Loucy (cell line): ENCODE measurements around the gene HCFC1.

Experiments
- H2AFZ ChIP-seq: fragments of 200-600 bp; sonication (generic); 2 replicates; pipeline ENCODE4 v1.6.0; 2016; ENCODE audit warnings: antibody characterized with exemption, mild to moderate bottlenecking, low read length, moderate library complexity
- H3F3A ChIP-seq: fragments of 200-600 bp; 2 replicates; pipeline ENCODE4 v1.6.0; 2016; ENCODE audit warnings: antibody characterized with exemption, low read depth, mild to moderate bottlenecking
- H3K27me3 ChIP-seq: fragments of 200-600 bp; sonication (generic); 2 replicates; pipeline ENCODE4 v1.6.1; 2014; ENCODE audit warnings: low read length, mild to moderate bottlenecking; ENCODE audit not compliant: insufficient read depth, poor library complexity, severe bottlenecking
- H3K36me3 ChIP-seq: fragments of 200-600 bp; sonication (generic); 2 replicates; pipeline ENCODE4 v1.6.1; 2016; ENCODE audit warnings: low read length; ENCODE audit not compliant: insufficient read depth
- H3K4me1 ChIP-seq: fragments of 200-600 bp; sonication (generic); 2 replicates; pipeline ENCODE4 v1.5.1; 2014; ENCODE audit warnings: low read length, mild to moderate bottlenecking; ENCODE audit not compliant: insufficient read depth, poor library complexity, severe bottlenecking
- H3K4me2 ChIP-seq: fragments of 200-600 bp; sonication (generic); 2 replicates; pipeline ENCODE4 v1.6.0; 2014; ENCODE audit warnings: antibody characterized with exemption, low read length, low read depth, mild to moderate bottlenecking; ENCODE audit not compliant: poor library complexity, severe bottlenecking
- H3K4me3 ChIP-seq: fragments of 200-600 bp; sonication (generic); 2 replicates; pipeline ENCODE4 v1.5.1; 2014; ENCODE audit warnings: low read length, mild to moderate bottlenecking, mixed read lengths; ENCODE audit not compliant: poor library complexity, severe bottlenecking
- H3K79me2 ChIP-seq: fragments of 200-600 bp; sonication (generic); 2 replicates; pipeline ENCODE4 v1.6.1; 2014; ENCODE audit warnings: low read length; ENCODE audit not compliant: insufficient read depth
- H3K9ac ChIP-seq: fragments of 200-600 bp; sonication (generic); 2 replicates; pipeline ENCODE4 v1.6.0; 2014; ENCODE audit warnings: mild to moderate bottlenecking, low read depth, low read length, moderate library complexity; ENCODE audit not compliant: poor library complexity, severe bottlenecking
- H3K9me2 ChIP-seq: fragments of 200-600 bp; sonication (generic); replicated peaks from 2 replicates; pipeline ENCODE4 v1.6.1; 2016; ENCODE audit warnings: low read depth, low read length, mixed read lengths
- H3K9me3 ChIP-seq: fragments of 200-600 bp; sonication (generic); 2 replicates; pipeline ENCODE4 v1.6.1; 2014; ENCODE audit warnings: mild to moderate bottlenecking, antibody characterized with exemption, low read length, low read depth; ENCODE audit not compliant: insufficient read depth
- H4K20me1 ChIP-seq: fragments of 200-600 bp; sonication (generic); 2 replicates; pipeline ENCODE4 v1.6.0; 2014; ENCODE audit warnings: antibody characterized with exemption, low read length, mild to moderate bottlenecking; ENCODE audit not compliant: insufficient read depth, poor library complexity, severe bottlenecking
- EZH2phosphoT487 ChIP-seq: fragments of 200-600 bp; IDR thresholded peaks from 2 replicates; pipeline ENCODE4 v1.6.1; 2018; ENCODE audit warnings: antibody characterized with exemption, mild to moderate bottlenecking, moderate library complexity, borderline replicate concordance
- TF ChIP-seq, protein P1 (sequence below): fragments of 200-600 bp; sonication (generic); conservative IDR thresholded peaks from 2 replicates; pipeline ENCODE4 v1.5.1; 2014; ENCODE audit warnings: mild to moderate bottlenecking, antibody characterized with exemption, low read length

The HCFC1 gene

DNA sequence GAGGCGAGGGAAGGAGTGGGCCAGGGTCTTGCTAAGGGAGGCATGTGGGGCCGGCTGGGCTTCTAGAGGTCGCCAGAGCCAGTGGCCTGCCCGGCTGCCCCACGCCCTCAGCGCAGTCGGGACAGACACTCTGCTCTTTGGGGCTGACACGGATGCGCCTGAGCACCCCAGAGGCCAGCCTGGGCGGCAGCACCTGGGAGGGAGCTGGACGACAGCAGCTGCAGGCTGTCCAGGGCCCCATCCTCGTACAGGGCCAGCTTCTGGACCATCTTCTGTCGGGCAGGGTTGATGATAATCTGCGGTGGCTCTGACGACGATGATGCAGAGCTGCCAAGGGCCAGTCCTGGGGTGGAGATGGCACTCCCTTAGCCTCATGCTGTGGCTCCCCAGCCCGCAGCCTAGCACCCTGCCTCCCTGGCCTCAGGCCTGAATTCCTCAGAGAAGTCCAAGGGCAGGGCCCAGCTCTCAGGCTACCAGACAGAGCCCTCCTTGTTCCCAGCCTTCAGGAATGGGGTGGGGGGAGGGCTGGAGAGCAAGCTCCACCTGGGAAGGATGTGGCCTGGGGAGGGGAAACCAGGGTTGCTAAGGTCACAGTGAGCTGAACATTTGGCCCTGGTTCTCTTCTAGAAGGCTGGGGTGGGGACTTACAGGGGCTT, 40.8 kb upstream of the HCFC1 start:
- no peak overlapping the region for H3K4me3 ChIP-seq
- peaks cover 3% of the 10 kb centered on the region for H4K20me1 ChIP-seq
- peaks cover 20% of the 10 kb centered on the region for H3K79me2 ChIP-seq
- no peak overlapping the region for H2AFZ ChIP-seq
- H3K4me2 ChIP-seq = no peak overlapping the region
- H3F3A ChIP-seq = no peaks in the 10 kb centered on the region
- H3K9me3 ChIP-seq = no peaks in the 10 kb centered on the region
- no peak overlapping the region for H3K9ac ChIP-seq
- no peaks in the 10 kb centered on the region for H3K4me1 ChIP-seq
- no peaks in the 10 kb centered on the region for H3K9me2 ChIP-seq
- no peaks in the 10 kb centered on the region for H3K27me3 ChIP-seq
- TF ChIP-seq EZH2phosphoT487 = no peak
- TF ChIP-seq, protein P1, sequence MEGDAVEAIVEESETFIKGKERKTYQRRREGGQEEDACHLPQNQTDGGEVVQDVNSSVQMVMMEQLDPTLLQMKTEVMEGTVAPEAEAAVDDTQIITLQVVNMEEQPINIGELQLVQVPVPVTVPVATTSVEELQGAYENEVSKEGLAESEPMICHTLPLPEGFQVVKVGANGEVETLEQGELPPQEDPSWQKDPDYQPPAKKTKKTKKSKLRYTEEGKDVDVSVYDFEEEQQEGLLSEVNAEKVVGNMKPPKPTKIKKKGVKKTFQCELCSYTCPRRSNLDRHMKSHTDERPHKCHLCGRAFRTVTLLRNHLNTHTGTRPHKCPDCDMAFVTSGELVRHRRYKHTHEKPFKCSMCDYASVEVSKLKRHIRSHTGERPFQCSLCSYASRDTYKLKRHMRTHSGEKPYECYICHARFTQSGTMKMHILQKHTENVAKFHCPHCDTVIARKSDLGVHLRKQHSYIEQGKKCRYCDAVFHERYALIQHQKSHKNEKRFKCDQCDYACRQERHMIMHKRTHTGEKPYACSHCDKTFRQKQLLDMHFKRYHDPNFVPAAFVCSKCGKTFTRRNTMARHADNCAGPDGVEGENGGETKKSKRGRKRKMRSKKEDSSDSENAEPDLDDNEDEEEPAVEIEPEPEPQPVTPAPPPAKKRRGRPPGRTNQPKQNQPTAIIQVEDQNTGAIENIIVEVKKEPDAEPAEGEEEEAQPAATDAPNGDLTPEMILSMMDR = no peak
- peaks cover 7% of the 10 kb centered on the region; the same call in 1 of the 2 replicates for H3K36me3 ChIP-seq

DNA sequence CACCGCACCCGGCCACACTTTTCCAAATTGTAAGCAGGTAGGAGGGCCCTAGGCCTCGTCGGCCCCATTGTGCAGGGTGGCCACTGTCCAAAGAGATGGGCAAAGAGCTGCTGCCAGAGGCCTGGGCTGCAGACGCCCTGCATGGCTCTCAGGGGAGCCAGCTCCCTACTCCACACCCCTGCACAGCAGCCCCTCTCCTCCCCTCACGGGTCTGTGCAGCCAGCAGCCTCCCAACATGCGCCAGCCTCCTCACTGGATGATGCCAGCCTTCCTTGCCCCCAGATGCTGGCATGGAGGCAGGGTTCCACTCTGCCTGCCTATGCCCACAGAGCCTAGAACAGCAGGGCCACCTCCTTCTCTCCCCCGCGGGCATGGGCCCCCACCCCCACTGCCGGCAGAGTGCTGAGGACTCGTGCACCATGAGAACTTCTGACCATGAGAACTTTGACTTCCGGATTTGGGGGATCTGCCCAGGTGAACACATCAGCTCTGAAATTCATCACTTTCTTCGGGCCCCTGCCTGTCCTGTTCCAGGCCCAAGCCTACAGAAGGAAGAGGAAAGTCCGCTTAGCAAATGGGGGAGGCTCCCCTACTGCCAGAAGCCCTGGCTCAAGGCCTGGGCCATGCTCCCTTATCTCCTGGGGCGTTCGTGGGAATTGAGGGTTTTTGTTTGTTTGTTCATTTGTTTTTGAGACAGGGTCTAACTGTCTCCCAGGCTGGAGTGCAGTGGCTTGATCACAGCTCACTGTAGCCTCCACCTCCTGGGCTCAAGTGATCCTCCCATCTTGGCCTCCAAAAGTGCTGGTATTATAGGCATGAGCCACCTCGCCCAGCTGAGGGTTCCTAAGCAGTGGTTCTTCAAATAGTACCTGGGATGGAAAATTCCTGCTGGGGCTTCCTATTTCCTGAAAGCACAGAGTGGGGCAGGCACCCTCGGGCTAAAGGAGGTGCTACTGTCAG, 40.0 kb upstream of the HCFC1 start:
- Histone ChIP-seq H3K9me2 (no peaks in the 10 kb centered on the region), H3K79me2 (peaks cover 12% of the 10 kb centered on the region; the same call in 1 of the 2 replicates), H3K4me2 (no peak overlapping the region), H2AFZ (no peak overlapping the region), H3K9ac (no peak overlapping the region), H3K36me3 (peaks cover 7% of the 10 kb centered on the region; the same call in 1 of the 2 replicates), H3K4me1 (no peaks in the 10 kb centered on the region), H3K27me3 (no peaks in the 10 kb centered on the region), H3F3A (no peaks in the 10 kb centered on the region), H3K4me3 (no peak overlapping the region), H3K9me3 (no peaks in the 10 kb centered on the region), H4K20me1 (peaks cover 3% of the 10 kb centered on the region)
- TF ChIP-seq, protein P1 = no peak
- no peak for TF ChIP-seq EZH2phosphoT487

DNA sequence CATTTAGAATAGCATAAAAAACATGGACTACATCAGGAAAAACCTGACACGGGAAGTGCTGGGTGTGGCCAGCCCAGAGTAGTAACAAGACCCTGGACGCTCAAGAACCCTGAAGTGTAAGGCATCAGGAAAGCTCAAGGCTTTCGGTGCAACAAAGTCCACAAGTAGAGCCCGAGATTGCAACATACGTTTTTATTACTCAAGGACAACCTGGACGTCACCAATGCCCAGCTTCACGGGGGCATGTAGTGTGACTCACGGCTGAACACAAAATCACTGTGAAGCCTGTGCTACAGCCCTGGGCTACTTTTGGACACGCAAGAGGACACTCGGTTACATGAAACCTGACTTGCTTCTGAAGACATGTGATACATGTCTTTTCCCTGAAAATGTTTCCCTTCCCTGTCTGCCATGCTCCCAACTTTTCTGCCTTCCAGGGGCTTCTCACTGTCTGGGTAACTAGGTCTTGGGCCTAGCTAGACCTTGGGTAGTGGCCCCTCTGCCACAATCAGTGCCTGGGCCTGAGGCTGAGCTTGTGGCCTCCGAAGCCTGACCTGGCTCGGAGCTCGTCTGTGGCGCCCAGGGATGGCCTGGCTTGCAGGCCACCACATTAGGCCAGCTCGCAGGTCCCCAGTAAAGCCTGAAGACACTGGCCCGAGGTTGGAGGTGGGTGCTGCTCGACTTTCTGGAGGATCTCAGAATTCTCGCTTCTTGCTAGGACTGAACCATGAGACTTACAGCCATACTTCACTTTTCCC, 38.9 kb upstream of the HCFC1 start:
- no peaks in the 10 kb centered on the region; the same call in 1 of the 2 replicates for H3K36me3 ChIP-seq
- peaks cover under 1% of the 10 kb centered on the region; the same call in 1 of the 2 replicates for H3K79me2 ChIP-seq
- TF ChIP-seq, protein P1 = no peak
- no peak for TF ChIP-seq EZH2phosphoT487
- H3K9ac ChIP-seq = no peak overlapping the region
- H3K4me1 ChIP-seq = no peaks in the 10 kb centered on the region
- H3K4me3 ChIP-seq = no peak overlapping the region
- H3K4me2 ChIP-seq = no peak overlapping the region
- no peak overlapping the region for H2AFZ ChIP-seq
- H3K9me2 ChIP-seq = no peaks in the 10 kb centered on the region
- no peaks in the 10 kb centered on the region for H3K27me3 ChIP-seq
- no peaks in the 10 kb centered on the region for H3K9me3 ChIP-seq
- H4K20me1 ChIP-seq = peaks cover 3% of the 10 kb centered on the region
- no peaks in the 10 kb centered on the region for H3F3A ChIP-seq
